K562 (cell line): ENCODE measurements around the gene OGFR. TPM values are rescaled to one million over a fixed set of nuclear protein-coding genes. Genes with fewer than 3 reads are reported as not detected.
A peak's percentile ranks its signal among the peaks of the same experiment; 100 is the strongest.

Source experiments
- ZNF311 ChIP-seq: fragments of 250-450 bp; sonication (Bioruptor Pico); IDR thresholded peaks from 2 replicates; pipeline ENCODE4 v1.4.0; 2020; ENCODE audit warnings: mild to moderate bottlenecking, moderate library complexity
- polyA plus RNA-seq, 8 experiments: library from polyadenylated mRNA; depleted of rRNA in 4 of 8; stranded (reverse) in 5 of 8; unstranded in 3 of 8; fragments of >200 nt; fragmentation: Nextera tagmentation in 2 of 8; fragmentation: Illumina TruSeq in 1 of 8; extraction: Ambion mirVana in 2 of 8; extraction: Trizol in 1 of 8; gene quantifications; 2 replicates each; pipeline versions ENCODE4 v1.2.1 to v1.2.3, GENCODE V29; 2011 to 2014; ENCODE audit warnings: inconsistent platforms in 1 of 8, missing spikeins in 1 of 8
- total RNA-seq, 7 experiments: library from RNA; depleted of rRNA in 6 of 7; stranded (reverse); fragments of >200 nt in 6 of 7; fragmentation: Illumina TruSeq in 2 of 7; extraction: Trizol in 2 of 7; gene quantifications; 2 replicates each; pipeline versions ENCODE4 v1.2.1 to v1.2.3, GENCODE V29; 2011 to 2021; ENCODE audit warnings: low replicate concordance in 1 of 7
- TF ChIP-seq, protein P1 (sequence below): fragments of 450-650 bp; IDR thresholded peaks from 2 replicates; pipeline ENCODE4 v1.6.1; 2016; ENCODE audit warnings: mild to moderate bottlenecking, moderate library complexity
- TF ChIP-seq, protein P2 (sequence below): fragments of 450-650 bp; formaldehyde crosslinking; IDR thresholded peaks from 2 replicates; pipeline ENCODE4 v1.4.0; 2020; ENCODE audit warnings: mild to moderate bottlenecking, mixed read lengths
- TF ChIP-seq, protein P3 (sequence below): sonication (generic); formaldehyde crosslinking; IDR thresholded peaks from 2 replicates; pipeline ENCODE4 v1.9.0; 2022; ENCODE audit warnings: mild to moderate bottlenecking, missing genetic modification reagents
- TF ChIP-seq, protein P4 (sequence below): fragments of 250-450 bp; sonication (Bioruptor Pico); IDR thresholded peaks from 2 replicates; pipeline ENCODE4 v1.4.0; 2020
- TF ChIP-seq, protein P5 (sequence below): fragments of 250-450 bp; sonication (Bioruptor Pico); IDR thresholded peaks from 2 replicates; pipeline ENCODE4 v1.4.0; 2020; ENCODE audit warnings: mild to moderate bottlenecking, moderate library complexity

Gene OGFR
- total and polyA plus RNA-seq, 9 of the 15 experiments (the other 6 are each of a cell fraction or from before 2014, with no cell fraction given), result 0.39 to 56.3 (median 17.5) TPM

DNA sequence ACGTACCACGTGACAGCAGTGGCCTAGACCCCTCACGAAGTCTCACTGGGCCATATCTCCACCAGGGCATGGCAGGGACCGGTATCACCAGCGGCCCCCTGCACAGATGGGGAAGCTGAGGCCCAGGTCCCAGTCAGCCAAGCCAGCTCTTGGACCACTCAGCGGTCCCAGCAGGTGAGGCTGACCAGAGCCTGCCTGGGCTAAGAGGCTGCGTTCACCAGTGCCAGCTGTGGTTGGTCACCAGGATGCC lies 11.0 kb upstream of the OGFR start (continued):
- TF ChIP-seq, protein P1, sequence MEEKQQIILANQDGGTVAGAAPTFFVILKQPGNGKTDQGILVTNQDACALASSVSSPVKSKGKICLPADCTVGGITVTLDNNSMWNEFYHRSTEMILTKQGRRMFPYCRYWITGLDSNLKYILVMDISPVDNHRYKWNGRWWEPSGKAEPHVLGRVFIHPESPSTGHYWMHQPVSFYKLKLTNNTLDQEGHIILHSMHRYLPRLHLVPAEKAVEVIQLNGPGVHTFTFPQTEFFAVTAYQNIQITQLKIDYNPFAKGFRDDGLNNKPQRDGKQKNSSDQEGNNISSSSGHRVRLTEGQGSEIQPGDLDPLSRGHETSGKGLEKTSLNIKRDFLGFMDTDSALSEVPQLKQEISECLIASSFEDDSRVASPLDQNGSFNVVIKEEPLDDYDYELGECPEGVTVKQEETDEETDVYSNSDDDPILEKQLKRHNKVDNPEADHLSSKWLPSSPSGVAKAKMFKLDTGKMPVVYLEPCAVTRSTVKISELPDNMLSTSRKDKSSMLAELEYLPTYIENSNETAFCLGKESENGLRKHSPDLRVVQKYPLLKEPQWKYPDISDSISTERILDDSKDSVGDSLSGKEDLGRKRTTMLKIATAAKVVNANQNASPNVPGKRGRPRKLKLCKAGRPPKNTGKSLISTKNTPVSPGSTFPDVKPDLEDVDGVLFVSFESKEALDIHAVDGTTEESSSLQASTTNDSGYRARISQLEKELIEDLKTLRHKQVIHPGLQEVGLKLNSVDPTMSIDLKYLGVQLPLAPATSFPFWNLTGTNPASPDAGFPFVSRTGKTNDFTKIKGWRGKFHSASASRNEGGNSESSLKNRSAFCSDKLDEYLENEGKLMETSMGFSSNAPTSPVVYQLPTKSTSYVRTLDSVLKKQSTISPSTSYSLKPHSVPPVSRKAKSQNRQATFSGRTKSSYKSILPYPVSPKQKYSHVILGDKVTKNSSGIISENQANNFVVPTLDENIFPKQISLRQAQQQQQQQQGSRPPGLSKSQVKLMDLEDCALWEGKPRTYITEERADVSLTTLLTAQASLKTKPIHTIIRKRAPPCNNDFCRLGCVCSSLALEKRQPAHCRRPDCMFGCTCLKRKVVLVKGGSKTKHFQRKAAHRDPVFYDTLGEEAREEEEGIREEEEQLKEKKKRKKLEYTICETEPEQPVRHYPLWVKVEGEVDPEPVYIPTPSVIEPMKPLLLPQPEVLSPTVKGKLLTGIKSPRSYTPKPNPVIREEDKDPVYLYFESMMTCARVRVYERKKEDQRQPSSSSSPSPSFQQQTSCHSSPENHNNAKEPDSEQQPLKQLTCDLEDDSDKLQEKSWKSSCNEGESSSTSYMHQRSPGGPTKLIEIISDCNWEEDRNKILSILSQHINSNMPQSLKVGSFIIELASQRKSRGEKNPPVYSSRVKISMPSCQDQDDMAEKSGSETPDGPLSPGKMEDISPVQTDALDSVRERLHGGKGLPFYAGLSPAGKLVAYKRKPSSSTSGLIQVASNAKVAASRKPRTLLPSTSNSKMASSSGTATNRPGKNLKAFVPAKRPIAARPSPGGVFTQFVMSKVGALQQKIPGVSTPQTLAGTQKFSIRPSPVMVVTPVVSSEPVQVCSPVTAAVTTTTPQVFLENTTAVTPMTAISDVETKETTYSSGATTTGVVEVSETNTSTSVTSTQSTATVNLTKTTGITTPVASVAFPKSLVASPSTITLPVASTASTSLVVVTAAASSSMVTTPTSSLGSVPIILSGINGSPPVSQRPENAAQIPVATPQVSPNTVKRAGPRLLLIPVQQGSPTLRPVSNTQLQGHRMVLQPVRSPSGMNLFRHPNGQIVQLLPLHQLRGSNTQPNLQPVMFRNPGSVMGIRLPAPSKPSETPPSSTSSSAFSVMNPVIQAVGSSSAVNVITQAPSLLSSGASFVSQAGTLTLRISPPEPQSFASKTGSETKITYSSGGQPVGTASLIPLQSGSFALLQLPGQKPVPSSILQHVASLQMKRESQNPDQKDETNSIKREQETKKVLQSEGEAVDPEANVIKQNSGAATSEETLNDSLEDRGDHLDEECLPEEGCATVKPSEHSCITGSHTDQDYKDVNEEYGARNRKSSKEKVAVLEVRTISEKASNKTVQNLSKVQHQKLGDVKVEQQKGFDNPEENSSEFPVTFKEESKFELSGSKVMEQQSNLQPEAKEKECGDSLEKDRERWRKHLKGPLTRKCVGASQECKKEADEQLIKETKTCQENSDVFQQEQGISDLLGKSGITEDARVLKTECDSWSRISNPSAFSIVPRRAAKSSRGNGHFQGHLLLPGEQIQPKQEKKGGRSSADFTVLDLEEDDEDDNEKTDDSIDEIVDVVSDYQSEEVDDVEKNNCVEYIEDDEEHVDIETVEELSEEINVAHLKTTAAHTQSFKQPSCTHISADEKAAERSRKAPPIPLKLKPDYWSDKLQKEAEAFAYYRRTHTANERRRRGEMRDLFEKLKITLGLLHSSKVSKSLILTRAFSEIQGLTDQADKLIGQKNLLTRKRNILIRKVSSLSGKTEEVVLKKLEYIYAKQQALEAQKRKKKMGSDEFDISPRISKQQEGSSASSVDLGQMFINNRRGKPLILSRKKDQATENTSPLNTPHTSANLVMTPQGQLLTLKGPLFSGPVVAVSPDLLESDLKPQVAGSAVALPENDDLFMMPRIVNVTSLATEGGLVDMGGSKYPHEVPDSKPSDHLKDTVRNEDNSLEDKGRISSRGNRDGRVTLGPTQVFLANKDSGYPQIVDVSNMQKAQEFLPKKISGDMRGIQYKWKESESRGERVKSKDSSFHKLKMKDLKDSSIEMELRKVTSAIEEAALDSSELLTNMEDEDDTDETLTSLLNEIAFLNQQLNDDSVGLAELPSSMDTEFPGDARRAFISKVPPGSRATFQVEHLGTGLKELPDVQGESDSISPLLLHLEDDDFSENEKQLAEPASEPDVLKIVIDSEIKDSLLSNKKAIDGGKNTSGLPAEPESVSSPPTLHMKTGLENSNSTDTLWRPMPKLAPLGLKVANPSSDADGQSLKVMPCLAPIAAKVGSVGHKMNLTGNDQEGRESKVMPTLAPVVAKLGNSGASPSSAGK, result peak; percentile 53
- TF ChIP-seq, protein P2, sequence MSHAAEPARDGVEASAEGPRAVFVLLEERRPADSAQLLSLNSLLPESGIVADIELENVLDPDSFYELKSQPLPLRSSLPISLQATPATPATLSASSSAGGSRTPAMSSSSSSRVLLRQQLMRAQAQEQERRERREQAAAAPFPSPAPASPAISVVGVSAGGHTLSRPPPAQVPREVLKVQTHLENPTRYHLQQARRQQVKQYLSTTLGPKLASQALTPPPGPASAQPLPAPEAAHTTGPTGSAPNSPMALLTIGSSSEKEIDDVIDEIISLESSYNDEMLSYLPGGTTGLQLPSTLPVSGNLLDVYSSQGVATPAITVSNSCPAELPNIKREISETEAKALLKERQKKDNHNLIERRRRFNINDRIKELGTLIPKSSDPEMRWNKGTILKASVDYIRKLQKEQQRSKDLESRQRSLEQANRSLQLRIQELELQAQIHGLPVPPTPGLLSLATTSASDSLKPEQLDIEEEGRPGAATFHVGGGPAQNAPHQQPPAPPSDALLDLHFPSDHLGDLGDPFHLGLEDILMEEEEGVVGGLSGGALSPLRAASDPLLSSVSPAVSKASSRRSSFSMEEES (CRISPR knock-in tag), result peak; percentile 76
- 0 out of 2 replicates have a peak, but pooled peaks have one; percentile 29 for TF ChIP-seq ZNF311 (CRISPR knock-in tag)
- TF ChIP-seq, protein P3, sequence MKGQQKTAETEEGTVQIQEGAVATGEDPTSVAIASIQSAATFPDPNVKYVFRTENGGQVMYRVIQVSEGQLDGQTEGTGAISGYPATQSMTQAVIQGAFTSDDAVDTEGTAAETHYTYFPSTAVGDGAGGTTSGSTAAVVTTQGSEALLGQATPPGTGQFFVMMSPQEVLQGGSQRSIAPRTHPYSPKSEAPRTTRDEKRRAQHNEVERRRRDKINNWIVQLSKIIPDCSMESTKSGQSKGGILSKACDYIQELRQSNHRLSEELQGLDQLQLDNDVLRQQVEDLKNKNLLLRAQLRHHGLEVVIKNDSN, result peak; percentile 48
- TF ChIP-seq, protein P4, sequence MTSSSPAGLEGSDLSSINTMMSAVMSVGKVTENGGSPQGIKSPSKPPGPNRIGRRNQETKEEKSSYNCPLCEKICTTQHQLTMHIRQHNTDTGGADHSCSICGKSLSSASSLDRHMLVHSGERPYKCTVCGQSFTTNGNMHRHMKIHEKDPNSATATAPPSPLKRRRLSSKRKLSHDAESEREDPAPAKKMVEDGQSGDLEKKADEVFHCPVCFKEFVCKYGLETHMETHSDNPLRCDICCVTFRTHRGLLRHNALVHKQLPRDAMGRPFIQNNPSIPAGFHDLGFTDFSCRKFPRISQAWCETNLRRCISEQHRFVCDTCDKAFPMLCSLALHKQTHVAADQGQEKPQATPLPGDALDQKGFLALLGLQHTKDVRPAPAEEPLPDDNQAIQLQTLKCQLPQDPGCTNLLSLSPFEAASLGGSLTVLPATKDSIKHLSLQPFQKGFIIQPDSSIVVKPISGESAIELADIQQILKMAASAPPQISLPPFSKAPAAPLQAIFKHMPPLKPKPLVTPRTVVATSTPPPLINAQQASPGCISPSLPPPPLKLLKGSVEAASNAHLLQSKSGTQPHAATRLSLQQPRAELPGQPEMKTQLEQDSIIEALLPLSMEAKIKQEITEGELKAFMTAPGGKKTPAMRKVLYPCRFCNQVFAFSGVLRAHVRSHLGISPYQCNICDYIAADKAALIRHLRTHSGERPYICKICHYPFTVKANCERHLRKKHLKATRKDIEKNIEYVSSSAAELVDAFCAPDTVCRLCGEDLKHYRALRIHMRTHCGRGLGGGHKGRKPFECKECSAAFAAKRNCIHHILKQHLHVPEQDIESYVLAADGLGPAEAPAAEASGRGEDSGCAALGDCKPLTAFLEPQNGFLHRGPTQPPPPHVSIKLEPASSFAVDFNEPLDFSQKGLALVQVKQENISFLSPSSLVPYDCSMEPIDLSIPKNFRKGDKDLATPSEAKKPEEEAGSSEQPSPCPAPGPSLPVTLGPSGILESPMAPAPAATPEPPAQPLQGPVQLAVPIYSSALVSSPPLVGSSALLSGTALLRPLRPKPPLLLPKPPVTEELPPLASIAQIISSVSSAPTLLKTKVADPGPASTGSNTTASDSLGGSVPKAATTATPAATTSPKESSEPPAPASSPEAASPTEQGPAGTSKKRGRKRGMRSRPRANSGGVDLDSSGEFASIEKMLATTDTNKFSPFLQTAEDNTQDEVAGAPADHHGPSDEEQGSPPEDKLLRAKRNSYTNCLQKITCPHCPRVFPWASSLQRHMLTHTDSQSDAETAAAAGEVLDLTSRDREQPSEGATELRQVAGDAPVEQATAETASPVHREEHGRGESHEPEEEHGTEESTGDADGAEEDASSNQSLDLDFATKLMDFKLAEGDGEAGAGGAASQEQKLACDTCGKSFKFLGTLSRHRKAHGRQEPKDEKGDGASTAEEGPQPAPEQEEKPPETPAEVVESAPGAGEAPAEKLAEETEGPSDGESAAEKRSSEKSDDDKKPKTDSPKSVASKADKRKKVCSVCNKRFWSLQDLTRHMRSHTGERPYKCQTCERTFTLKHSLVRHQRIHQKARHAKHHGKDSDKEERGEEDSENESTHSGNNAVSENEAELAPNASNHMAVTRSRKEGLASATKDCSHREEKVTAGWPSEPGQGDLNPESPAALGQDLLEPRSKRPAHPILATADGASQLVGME (CRISPR knock-in tag), result peak; percentile 66; the same call in 1 of the 2 replicates
- TF ChIP-seq, protein P5, sequence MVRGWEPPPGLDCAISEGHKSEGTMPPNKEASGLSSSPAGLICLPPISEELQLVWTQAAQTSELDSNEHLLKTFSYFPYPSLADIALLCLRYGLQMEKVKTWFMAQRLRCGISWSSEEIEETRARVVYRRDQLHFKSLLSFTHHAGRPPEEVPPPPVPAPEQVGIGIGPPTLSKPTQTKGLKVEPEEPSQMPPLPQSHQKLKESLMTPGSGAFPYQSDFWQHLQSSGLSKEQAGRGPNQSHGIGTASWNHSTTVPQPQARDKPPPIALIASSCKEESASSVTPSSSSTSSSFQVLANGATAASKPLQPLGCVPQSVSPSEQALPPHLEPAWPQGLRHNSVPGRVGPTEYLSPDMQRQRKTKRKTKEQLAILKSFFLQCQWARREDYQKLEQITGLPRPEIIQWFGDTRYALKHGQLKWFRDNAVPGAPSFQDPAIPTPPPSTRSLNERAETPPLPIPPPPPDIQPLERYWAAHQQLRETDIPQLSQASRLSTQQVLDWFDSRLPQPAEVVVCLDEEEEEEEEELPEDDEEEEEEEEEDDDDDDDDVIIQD (CRISPR knock-in tag), result 0 out of 2 replicates have a peak, but pooled peaks have one; percentile 41
